Glutamatergic neuron (in vitro differentiated cells): ENCODE measurements around the gene C22orf23. TPM values are rescaled to one million over a fixed set of nuclear protein-coding genes. Genes with fewer than 3 reads are reported as not detected.
"Not testable (repeated sequence)": the region's sequence is repeated elsewhere in the genome, so short reads cannot be mapped to it uniquely, and the experiment has no call there.

ENCODE experiments used
- DNase-seq: peaks from one replicate; pipeline ENCODE4 v3.0.0; 2022
- H3K27ac Mint-ChIP-seq: one replicate; pipeline ENCODE4 v1.8.0; 2020; ENCODE audit warnings: mild to moderate bottlenecking, mixed read lengths, inconsistent platforms; ENCODE audit not compliant: unreplicated experiment
- H3K27me3 Mint-ChIP-seq: one replicate; pipeline ENCODE4 v1.8.0; 2020; ENCODE audit warnings: mild to moderate bottlenecking, moderate library complexity, mixed read lengths, inconsistent platforms; ENCODE audit not compliant: unreplicated experiment
- H3K36me3 Mint-ChIP-seq: one replicate; pipeline ENCODE4 v1.8.0; 2020; ENCODE audit warnings: mild to moderate bottlenecking, mixed read lengths, inconsistent platforms; ENCODE audit not compliant: unreplicated experiment
- H3K4me1 Mint-ChIP-seq: one replicate; pipeline ENCODE4 v1.8.0; 2020; ENCODE audit warnings: mild to moderate bottlenecking, low read depth, mixed read lengths, inconsistent platforms; ENCODE audit not compliant: unreplicated experiment
- H3K4me3 Mint-ChIP-seq: one replicate; pipeline ENCODE4 v1.8.0; 2020; ENCODE audit warnings: mild to moderate bottlenecking, mixed read lengths, inconsistent platforms; ENCODE audit not compliant: unreplicated experiment
- H3K9me3 Mint-ChIP-seq: one replicate; pipeline ENCODE4 v1.8.0; 2020; ENCODE audit warnings: mild to moderate bottlenecking, moderate library complexity, mixed read lengths, inconsistent platforms; ENCODE audit not compliant: unreplicated experiment
- total RNA-seq: library from RNA; stranded (reverse); fragmentation: NEBNext Ultra II Directional; extraction: Animal tissue kit (Norgen Biotek cat#: 25700); gene quantifications from one replicate; pipeline ENCODE4 v1.2.1, GENCODE V29; 2021; ENCODE audit not compliant: unreplicated experiment
- TF ChIP-seq, protein P1 (sequence below): fragments of 200-600 bp; sonication (generic); IDR thresholded peaks from one replicate; pipeline ENCODE4 v1.5.0; 2021; ENCODE audit not compliant: partially characterized antibody, unreplicated experiment

The C22orf23 gene
- total RNA-seq, 1 donor from 2014 or later: 0.64 TPM

DNA sequence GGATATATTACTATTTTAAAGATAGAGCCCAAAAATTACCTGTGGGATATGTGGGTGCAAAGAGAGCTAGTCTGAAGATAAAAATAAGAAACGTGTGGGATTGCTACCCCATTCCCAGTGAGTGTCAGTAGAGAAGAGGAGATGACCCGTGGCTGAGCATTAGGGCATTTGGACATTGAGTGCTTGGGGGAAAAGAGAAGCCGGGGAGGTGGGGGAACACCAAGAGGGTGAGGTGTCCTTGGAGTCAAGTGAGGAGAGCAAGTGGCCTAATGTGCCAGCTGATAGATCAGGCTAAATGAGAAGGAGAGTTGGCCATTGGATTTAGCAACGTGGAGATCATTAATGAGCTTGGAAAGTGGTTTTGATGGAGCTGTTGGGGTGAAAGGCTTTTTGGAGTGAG is 1.3 kb upstream of the C22orf23 start:
- Mint-ChIP-seq H3K4me3 (peak overlapping the region; percentile 99), H3K36me3 (peaks cover 5% of the 10 kb centered on the region), H3K9me3 (peaks cover 12% of the 10 kb centered on the region), H3K27me3 (peaks cover 1% of the 10 kb centered on the region), H3K27ac (no peak overlapping the region), H3K4me1 (peaks cover 8% of the 10 kb centered on the region)
- no peak for DNase-seq
- TF ChIP-seq, protein P1, sequence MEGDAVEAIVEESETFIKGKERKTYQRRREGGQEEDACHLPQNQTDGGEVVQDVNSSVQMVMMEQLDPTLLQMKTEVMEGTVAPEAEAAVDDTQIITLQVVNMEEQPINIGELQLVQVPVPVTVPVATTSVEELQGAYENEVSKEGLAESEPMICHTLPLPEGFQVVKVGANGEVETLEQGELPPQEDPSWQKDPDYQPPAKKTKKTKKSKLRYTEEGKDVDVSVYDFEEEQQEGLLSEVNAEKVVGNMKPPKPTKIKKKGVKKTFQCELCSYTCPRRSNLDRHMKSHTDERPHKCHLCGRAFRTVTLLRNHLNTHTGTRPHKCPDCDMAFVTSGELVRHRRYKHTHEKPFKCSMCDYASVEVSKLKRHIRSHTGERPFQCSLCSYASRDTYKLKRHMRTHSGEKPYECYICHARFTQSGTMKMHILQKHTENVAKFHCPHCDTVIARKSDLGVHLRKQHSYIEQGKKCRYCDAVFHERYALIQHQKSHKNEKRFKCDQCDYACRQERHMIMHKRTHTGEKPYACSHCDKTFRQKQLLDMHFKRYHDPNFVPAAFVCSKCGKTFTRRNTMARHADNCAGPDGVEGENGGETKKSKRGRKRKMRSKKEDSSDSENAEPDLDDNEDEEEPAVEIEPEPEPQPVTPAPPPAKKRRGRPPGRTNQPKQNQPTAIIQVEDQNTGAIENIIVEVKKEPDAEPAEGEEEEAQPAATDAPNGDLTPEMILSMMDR: no peak

DNA sequence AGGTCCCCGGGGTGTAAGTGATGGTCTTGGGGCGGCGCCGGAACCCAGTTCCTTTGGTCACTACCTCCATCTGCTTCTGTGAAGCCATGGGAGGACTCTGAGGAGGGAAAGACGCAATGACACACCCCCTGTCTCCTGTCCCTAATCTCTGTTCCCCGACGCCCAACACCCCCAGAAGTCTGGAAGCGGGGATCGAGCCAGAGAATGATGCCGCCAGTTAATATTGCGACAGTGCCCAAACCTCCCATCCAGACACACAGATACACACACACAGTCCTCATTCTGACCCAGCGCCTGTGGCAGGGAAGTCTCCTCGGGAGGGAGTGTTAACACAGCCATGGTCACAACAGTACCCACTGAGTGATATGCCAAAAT is 352 bp downstream of the C22orf23 start:
- Mint-ChIP-seq H3K4me3 (peak overlapping the region; percentile 99), H3K9me3 (peaks cover 7% of the 10 kb centered on the region), H3K36me3 (no peaks in the 10 kb centered on the region), H3K27ac (peak overlapping the region; percentile 13), H3K27me3 (peaks cover 1% of the 10 kb centered on the region), H3K4me1 (peaks cover 8% of the 10 kb centered on the region)
- no peak for DNase-seq
- TF ChIP-seq, protein P1: no peak

- not testable (repeated sequence) for H3K4me1 Mint-ChIP-seq, H3K27ac Mint-ChIP-seq, H3K36me3 Mint-ChIP-seq, H3K9me3 Mint-ChIP-seq, H3K27me3 Mint-ChIP-seq, DNase-seq
- H3K4me3 Mint-ChIP-seq: peak overlapping the region; percentile 99
Measured at GRCh38 chr22:37952629-37953028, 772 bp downstream of the C22orf23 start.

DNA sequence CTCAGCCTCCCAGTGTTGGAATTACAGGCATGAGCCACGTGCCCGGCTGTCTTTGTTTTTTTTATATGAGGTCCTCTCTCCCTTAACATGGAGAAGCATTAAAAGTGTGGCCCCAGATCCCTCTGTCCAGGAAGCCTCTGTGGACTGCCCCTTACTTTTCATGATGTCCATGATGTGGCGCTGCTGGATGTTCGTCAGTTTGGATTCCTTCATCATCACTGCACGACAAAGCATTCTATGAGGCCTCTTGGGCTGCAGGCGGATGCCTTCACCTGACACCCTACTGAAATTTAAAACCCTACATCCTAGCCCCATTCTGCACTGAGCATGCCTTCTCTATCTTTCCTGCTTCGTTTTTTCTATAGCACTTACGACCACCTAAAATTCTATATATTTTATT is 2.1 kb downstream of the C22orf23 start:
- no peak for DNase-seq
- H3K36me3 Mint-ChIP-seq: no peaks in the 10 kb centered on the region
- TF ChIP-seq, protein P1: no peak
- H3K9me3 Mint-ChIP-seq: peaks cover 10% of the 10 kb centered on the region
- peaks cover 2% of the 10 kb centered on the region for H3K27me3 Mint-ChIP-seq
- H3K4me3 Mint-ChIP-seq: no peak overlapping the region
- H3K27ac Mint-ChIP-seq: no peak overlapping the region
- H3K4me1 Mint-ChIP-seq: peaks cover 8% of the 10 kb centered on the region

DNA sequence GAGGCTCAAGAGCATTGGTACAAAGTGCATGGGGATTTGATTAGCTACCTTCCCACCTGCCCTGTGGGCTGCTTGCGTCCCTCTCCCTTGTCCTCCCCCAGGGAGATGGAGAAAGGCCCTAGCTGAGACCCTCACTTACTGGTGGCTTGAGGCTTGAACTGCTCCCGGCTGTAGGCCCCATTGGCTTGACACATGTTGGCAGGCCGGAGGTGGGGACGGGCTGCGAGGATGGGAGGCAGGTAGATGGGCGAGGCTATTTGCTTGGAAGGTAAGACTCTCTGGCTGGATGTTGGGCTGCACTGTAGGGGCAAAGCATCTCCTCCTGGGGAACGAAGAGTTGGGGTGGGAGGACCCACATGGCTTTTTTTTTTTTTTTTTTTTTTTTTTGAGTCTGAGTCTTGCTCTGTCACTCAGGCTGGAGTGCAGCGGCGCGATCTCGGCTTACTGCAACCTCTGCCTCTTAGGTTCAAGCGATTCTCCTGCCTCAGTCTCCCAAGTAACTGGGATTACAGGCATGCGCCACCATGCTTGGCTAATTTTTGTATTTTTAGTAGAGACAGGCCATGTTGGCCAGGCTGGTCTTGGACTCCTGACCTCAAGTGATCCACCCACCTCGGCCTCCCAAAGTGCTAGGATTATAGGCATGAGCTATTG is 6.1 kb downstream of the C22orf23 start:
- not testable (repeated sequence) for H3K4me1 Mint-ChIP-seq, H3K27me3 Mint-ChIP-seq, H3K9me3 Mint-ChIP-seq, H3K27ac Mint-ChIP-seq, H3K36me3 Mint-ChIP-seq, DNase-seq
- H3K4me3 Mint-ChIP-seq: peak overlapping the region; percentile 7

DNA sequence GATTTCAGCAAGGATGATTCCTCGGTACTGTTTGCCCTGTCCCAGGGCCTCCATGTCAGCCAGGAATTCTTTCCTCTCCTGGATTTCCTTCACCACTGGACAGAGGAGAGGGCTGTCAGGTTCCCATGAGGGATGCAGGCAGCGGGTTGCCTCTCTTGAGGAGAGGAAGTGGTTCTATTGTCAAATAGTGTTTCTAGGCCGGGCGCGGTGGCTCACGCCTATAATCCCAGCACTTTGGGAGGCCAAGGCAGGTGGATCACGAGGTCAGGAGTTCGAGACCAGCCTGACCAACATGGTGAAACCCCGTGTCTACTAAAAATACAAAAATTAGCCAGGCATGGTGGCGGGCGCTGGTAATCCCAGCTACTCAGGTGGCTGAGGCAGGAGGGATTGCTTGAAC is 9.0 kb downstream of the C22orf23 start:
- H3K9me3 Mint-ChIP-seq, H3K4me1 Mint-ChIP-seq, H3K27me3 Mint-ChIP-seq, H3K27ac Mint-ChIP-seq, H3K36me3 Mint-ChIP-seq, DNase-seq, H3K4me3 Mint-ChIP-seq: not testable (repeated sequence)
